ENCODE results near the gene CARNS1. TPM values are rescaled to one million over a fixed set of nuclear protein-coding genes. Genes with fewer than 3 reads are reported as not detected.

CARNS1 gene
- total RNA-seq, 1 experiment from 2014 or later = 1.3 TPM

DNA sequence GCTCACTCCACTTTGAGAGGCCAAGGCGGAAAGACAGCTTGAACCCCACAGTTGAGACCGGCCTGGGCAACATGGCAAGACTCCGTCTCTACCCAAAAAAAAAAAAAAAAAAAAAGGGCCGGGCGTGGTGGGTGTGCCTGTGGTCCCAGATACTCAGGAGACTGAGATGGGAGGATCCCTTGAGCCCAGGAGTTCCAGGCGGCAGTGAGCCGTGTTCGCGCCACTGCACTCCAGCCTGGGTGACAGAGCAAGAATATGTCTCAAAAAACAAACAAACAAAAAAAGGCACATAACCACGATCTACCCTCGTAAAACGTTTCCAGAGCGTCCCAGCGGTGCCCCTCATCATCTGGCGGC lies 24.6 kb upstream of the CARNS1 start:
- peak overlapping the region; percentile 75 for H3K4me3 Mint-ChIP-seq
- ChIA-PET CTCF (interaction anchor here (0.6 to 7.3 kb wide), 8 partner anchors 9 to 92 kb away, joined by 3 to 112 read pairs (median 6); partner anchors contain the start of genes AIP, POLD4 and PPP1CA), POLR2A (interaction anchor here (1.7 kb wide), 1 partner anchor 11 kb away, joined by 21 read pairs; the partner anchor contains the start of gene PPP1CA)
- peaks cover 11% of the 10 kb centered on the region for H3K36me3 Mint-ChIP-seq
- H3K27me3 Mint-ChIP-seq (ENCODE audit: low read depth) = peaks cover under 1% of the 10 kb centered on the region; the same call in 1 of the 2 replicates
- ATAC-seq (no peak), DNase-seq (ENCODE audit: low spot score) (no peak)
- H3K27ac Mint-ChIP-seq = peak overlapping the region; percentile 85
- TF ChIP-seq, protein P1, sequence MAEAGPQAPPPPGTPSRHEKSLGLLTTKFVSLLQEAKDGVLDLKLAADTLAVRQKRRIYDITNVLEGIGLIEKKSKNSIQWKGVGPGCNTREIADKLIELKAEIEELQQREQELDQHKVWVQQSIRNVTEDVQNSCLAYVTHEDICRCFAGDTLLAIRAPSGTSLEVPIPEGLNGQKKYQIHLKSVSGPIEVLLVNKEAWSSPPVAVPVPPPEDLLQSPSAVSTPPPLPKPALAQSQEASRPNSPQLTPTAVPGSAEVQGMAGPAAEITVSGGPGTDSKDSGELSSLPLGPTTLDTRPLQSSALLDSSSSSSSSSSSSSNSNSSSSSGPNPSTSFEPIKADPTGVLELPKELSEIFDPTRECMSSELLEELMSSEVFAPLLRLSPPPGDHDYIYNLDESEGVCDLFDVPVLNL (CRISPR knock-in tag; IDR thresholded peaks at IDR 0.05; ENCODE audit: borderline replicate concordance, low read depth) = no peak
- no peak for TF ChIP-seq ZNF423 (CRISPR knock-in tag; IDR thresholded peaks at IDR 0.05)
- no peaks in the 10 kb centered on the region for H3K9me3 Mint-ChIP-seq
- H3K4me1 Mint-ChIP-seq = peaks cover 30% of the 10 kb centered on the region

DNA sequence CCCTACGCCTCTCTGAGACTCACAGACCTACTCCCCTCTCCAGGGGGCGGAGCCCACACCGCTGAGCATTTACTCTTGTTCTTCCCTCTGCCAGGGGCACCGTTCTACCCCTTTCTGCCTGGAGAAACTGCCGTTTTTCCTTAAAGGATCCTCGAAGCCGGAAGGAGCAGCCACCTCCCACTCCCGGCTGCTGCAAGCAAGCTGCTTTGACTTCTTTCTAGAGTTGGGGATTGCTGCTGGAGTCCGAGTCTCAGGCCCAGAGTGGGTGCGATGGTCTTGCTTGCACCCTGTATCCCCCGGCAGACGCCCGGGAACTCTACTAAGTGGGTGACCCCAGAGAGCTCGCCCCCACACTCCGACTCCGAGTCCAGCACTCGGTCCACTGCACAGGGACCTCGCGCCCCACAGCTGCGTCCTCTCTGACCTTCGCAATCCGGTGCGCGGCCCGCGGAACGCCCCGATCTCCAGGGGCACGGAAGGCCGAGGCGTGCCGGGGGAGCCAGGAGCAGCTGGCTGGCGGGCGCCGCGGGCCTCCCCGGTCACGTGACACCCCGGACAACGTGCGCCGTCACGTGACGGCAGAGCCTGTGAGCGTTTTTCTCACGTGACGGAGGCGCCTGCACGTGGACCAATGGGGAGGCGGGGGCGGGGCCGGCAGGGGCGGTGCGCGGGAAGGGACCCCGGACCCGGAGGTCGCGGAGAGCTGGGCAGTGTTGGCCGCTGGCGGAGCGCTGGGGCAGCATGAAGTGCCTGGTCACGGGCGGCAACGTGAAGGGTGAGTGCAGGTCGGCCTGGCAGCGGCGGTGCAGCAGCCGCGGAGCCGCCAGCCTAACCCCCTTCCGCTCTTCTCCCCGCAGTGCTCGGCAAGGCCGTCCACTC lies 23.9 kb upstream of the CARNS1 start, which contains the start of gene RAD9A:
Gene RAD9A (plus strand): TSS at position 683 of the 879 bp plus-strand sequence. CDS start 59 bp downstream, at position 742.
- H3K27ac Mint-ChIP-seq = peak within 1 kb of the TSS; percentile 85
- ChIA-PET CTCF (interaction anchor here (0.5 to 7.3 kb wide), 24 partner anchors 10 to 455 kb away, joined by 3 to 112 read pairs (median 4); partner anchors contain the start of genes AIP, KDM2A, NUDT8 and PITPNM1), POLR2A (interaction anchor here (0.6 to 1.7 kb wide), 5 partner anchors 10 to 64 kb away, joined by 3 to 21 read pairs (median 5); partner anchors contain the start of genes CABP4, CLCF1 and PPP1CA)
- peak; percentile 52 for ATAC-seq
- peak; percentile 93 for DNase-seq (ENCODE audit: low spot score)
- peaks cover 11% of the 10 kb centered on the region for H3K36me3 Mint-ChIP-seq
- H3K9me3 Mint-ChIP-seq = no peaks in the 10 kb centered on the region
- peaks cover 36% of the 10 kb centered on the region for H3K4me1 Mint-ChIP-seq
- H3K27me3 Mint-ChIP-seq (ENCODE audit: low read depth) = no peaks in the 10 kb centered on the region
- H3K4me3 Mint-ChIP-seq = peak within 1 kb of the TSS; percentile 75
- TF ChIP-seq, protein P2, sequence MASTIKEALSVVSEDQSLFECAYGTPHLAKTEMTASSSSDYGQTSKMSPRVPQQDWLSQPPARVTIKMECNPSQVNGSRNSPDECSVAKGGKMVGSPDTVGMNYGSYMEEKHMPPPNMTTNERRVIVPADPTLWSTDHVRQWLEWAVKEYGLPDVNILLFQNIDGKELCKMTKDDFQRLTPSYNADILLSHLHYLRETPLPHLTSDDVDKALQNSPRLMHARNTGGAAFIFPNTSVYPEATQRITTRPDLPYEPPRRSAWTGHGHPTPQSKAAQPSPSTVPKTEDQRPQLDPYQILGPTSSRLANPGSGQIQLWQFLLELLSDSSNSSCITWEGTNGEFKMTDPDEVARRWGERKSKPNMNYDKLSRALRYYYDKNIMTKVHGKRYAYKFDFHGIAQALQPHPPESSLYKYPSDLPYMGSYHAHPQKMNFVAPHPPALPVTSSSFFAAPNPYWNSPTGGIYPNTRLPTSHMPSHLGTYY (CRISPR knock-in tag; IDR thresholded peaks at IDR 0.05) = no peak
- TF ChIP-seq ZBTB21 (CRISPR knock-in tag; IDR thresholded peaks at IDR 0.05; ENCODE audit: borderline replicate concordance) (peak; percentile 92), ETV6 (CRISPR knock-in tag; IDR thresholded peaks at IDR 0.05) (0 out of 2 replicates have a peak, but pooled peaks have one; percentile 74), TP53 (CRISPR knock-in tag; IDR thresholded peaks at IDR 0.05) (peak; percentile 89; the same call in 1 of the 2 replicates), KAT7 (CRISPR knock-in tag; IDR thresholded peaks at IDR 0.05; ENCODE audit: borderline replicate concordance) (no peak; the same call in 1 of the 2 replicates), IRF2 (CRISPR knock-in tag; IDR thresholded peaks at IDR 0.05; ENCODE audit: borderline replicate concordance, low read depth) (no peak), SOX15 (CRISPR knock-in tag; IDR thresholded peaks at IDR 0.05) (no peak), PRRX2 (CRISPR knock-in tag; IDR thresholded peaks at IDR 0.05) (no peak), MXD4 (CRISPR knock-in tag; IDR thresholded peaks at IDR 0.05; ENCODE audit: borderline replicate concordance) (no peak), ZNF396 (CRISPR knock-in tag; IDR thresholded peaks at IDR 0.05; ENCODE audit: borderline replicate concordance) (no peak), ZNF232 (CRISPR knock-in tag; IDR thresholded peaks at IDR 0.05) (peak; percentile 78; the same call in 1 of the 2 replicates), TEAD4 (CRISPR knock-in tag; IDR thresholded peaks at IDR 0.05) (0 out of 2 replicates have a peak, but pooled peaks have one; percentile 50), NR2C2 (CRISPR knock-in tag; IDR thresholded peaks at IDR 0.05) (peak; percentile 76), NFATC4 (CRISPR knock-in tag; IDR thresholded peaks at IDR 0.05) (no peak), GABPB1 (CRISPR knock-in tag; IDR thresholded peaks at IDR 0.05) (peak; percentile 70; the same call in 1 of the 2 replicates), GTF2I (CRISPR knock-in tag; conservative IDR thresholded peaks at IDR 0.05) (no peak), FOXK1 (CRISPR knock-in tag; IDR thresholded peaks at IDR 0.05) (peak; percentile 97)
- TF ChIP-seq, protein P3, sequence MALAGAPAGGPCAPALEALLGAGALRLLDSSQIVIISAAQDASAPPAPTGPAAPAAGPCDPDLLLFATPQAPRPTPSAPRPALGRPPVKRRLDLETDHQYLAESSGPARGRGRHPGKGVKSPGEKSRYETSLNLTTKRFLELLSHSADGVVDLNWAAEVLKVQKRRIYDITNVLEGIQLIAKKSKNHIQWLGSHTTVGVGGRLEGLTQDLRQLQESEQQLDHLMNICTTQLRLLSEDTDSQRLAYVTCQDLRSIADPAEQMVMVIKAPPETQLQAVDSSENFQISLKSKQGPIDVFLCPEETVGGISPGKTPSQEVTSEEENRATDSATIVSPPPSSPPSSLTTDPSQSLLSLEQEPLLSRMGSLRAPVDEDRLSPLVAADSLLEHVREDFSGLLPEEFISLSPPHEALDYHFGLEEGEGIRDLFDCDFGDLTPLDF (CRISPR knock-in tag; IDR thresholded peaks at IDR 0.05) = peak; percentile 94
- TF ChIP-seq, protein P4, sequence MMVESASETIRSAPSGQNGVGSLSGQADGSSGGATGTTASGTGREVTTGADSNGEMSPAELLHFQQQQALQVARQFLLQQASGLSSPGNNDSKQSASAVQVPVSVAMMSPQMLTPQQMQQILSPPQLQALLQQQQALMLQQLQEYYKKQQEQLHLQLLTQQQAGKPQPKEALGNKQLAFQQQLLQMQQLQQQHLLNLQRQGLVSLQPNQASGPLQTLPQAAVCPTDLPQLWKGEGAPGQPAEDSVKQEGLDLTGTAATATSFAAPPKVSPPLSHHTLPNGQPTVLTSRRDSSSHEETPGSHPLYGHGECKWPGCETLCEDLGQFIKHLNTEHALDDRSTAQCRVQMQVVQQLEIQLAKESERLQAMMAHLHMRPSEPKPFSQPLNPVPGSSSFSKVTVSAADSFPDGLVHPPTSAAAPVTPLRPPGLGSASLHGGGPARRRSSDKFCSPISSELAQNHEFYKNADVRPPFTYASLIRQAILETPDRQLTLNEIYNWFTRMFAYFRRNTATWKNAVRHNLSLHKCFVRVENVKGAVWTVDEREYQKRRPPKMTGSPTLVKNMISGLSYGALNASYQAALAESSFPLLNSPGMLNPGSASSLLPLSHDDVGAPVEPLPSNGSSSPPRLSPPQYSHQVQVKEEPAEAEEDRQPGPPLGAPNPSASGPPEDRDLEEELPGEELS (CRISPR knock-in tag; IDR thresholded peaks at IDR 0.05) = peak; percentile 93
- TF ChIP-seq, protein P5, sequence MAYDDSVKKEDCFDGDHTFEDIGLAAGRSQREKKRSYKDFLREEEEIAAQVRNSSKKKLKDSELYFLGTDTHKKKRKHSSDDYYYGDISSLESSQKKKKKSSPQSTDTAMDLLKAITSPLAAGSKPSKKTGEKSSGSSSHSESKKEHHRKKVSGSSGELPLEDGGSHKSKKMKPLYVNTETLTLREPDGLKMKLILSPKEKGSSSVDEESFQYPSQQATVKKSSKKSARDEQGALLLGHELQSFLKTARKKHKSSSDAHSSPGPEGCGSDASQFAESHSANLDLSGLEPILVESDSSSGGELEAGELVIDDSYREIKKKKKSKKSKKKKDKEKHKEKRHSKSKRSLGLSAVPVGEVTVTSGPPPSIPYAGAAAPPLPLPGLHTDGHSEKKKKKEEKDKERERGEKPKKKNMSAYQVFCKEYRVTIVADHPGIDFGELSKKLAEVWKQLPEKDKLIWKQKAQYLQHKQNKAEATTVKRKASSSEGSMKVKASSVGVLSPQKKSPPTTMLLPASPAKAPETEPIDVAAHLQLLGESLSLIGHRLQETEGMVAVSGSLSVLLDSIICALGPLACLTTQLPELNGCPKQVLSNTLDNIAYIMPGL (CRISPR knock-in tag; IDR thresholded peaks at IDR 0.05) = no peak; the same call in 1 of the 2 replicates
- TF ChIP-seq, protein P6, sequence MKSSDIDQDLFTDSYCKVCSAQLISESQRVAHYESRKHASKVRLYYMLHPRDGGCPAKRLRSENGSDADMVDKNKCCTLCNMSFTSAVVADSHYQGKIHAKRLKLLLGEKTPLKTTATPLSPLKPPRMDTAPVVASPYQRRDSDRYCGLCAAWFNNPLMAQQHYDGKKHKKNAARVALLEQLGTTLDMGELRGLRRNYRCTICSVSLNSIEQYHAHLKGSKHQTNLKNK (CRISPR knock-in tag; IDR thresholded peaks at IDR 0.05) = no peak
- TF ChIP-seq, protein P7, sequence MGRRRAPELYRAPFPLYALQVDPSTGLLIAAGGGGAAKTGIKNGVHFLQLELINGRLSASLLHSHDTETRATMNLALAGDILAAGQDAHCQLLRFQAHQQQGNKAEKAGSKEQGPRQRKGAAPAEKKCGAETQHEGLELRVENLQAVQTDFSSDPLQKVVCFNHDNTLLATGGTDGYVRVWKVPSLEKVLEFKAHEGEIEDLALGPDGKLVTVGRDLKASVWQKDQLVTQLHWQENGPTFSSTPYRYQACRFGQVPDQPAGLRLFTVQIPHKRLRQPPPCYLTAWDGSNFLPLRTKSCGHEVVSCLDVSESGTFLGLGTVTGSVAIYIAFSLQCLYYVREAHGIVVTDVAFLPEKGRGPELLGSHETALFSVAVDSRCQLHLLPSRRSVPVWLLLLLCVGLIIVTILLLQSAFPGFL (CRISPR knock-in tag; IDR thresholded peaks at IDR 0.05; ENCODE audit: borderline replicate concordance) = 0 out of 2 replicates have a peak, but pooled peaks have one; percentile 56

Data from WTC11 (cell line).